HCT116 (cell line): ENCODE measurements around the gene PSMC3. TPM values are rescaled to one million over a fixed set of nuclear protein-coding genes. Genes with fewer than 3 reads are reported as not detected.

Source experiments
- ATAC-seq: fragments of 200-7000 bp; cut with Tn5 transposase; 2 replicates; pipeline ENCODE4 v1.9.1; 2020; ENCODE audit warnings: mild to moderate bottlenecking, moderate library complexity
- BruUV-seq: library from RNA; stranded (reverse); fragments of 400-500 nt; replicated peaks from 2 replicates; lab custom pipeline; 2021; lab: Mats Ljungman, UMichigan
- CTCF ChIA-PET: fragments of 300-600 bp; sonication (Branson Sonifier 250); formaldehyde crosslinking; loops from one replicate; lab custom pipeline; 2021; ENCODE audit warnings: antibody characterized with exemption; lab: Charles Lee
- POLR2A ChIA-PET: fragments of 300-600, 350-600 bp; sonication (Branson Sonifier 250); formaldehyde crosslinking; loops from one replicate; lab custom pipeline; 2021; ENCODE audit warnings: antibody characterized with exemption; lab: Charles Lee
- RAD21 ChIA-PET, 2 experiments: fragments of 300-600 bp; sonication (Branson Sonifier 250); formaldehyde crosslinking; loops; one replicate each; lab custom pipeline; 2023; ENCODE audit warnings: low total read pairs in 2 of 2; ENCODE audit not compliant: uncharacterized antibody in 2 of 2, unreplicated experiment in 2 of 2, low non-redundant PET in 1 of 2; lab: Charles Lee
- DNase-seq: peaks from one replicate; pipeline ENCODE4 v3.0.0-alpha.2; 2010; ENCODE audit warnings: low read depth, low spot score
- H2AFZ ChIP-seq: fragments of 200-600 bp; shearing (Covaris generic), sonication (generic); 2 replicates; pipeline ENCODE4 v1.6.1; 2017; ENCODE audit warnings: low read depth, mixed run types, mixed read lengths, antibody characterized with exemption, low read length; ENCODE audit not compliant: poor library complexity, severe bottlenecking
- H3K27ac ChIP-seq: 2 replicates; pipeline ENCODE4 v1.5.1; 2012; ENCODE audit warnings: low read depth, low read length
- H3K27me3 ChIP-seq: fragments of 200-600 bp; sonication (generic); 2 replicates; pipeline ENCODE4 v1.6.1; 2016; ENCODE audit warnings: mixed run types, low read length, mixed read lengths; ENCODE audit not compliant: insufficient read depth
- H3K36me3 ChIP-seq, 2 experiments: fragments of 200-500 bp in 1 of 2; fragments of 200-600 bp in 1 of 2; sonication (Bioruptor generic) in 1 of 2; sonication (generic) in 1 of 2; 2 replicates each; pipeline versions ENCODE4 v1.5.1 to v1.6.1; 2014 to 2016; ENCODE audit warnings: low read length in 2 of 2, inconsistent platforms in 1 of 2, mixed read lengths in 1 of 2, mixed run types in 1 of 2; ENCODE audit not compliant: insufficient read depth in 2 of 2, control insufficient read depth in 1 of 2
- H3K4me1 ChIP-seq, 2 experiments: fragments of 200-600 bp in 1 of 2; sonication (generic) in 1 of 2; 2 replicates each; pipeline versions ENCODE4 v1.5.1 to v1.6.1; 2012 to 2017; ENCODE audit warnings: low read length in 2 of 2, inconsistent platforms in 1 of 2, mild to moderate bottlenecking in 1 of 2, mixed read lengths in 1 of 2, mixed run types in 1 of 2, moderate library complexity in 1 of 2; ENCODE audit not compliant: insufficient read depth in 2 of 2, control insufficient read depth in 1 of 2
- H3K4me2 ChIP-seq: fragments of 200-600 bp; sonication (generic); 2 replicates; pipeline ENCODE4 v1.6.1; 2017; ENCODE audit warnings: mixed run types, low read length, mixed read lengths
- H3K4me3 ChIP-seq, 2 experiments: fragments of 200-600 bp in 1 of 2; sonication (generic) in 1 of 2; replicated peaks in 1 of 2; 2 replicates each; pipeline ENCODE4 v1.5.1; 2011 to 2016; ENCODE audit warnings: low read length in 2 of 2, control low read depth in 1 of 2, low read depth in 1 of 2, mild to moderate bottlenecking in 1 of 2, mixed read lengths in 1 of 2, mixed run types in 1 of 2
- H3K79me2 ChIP-seq: fragments of 200-600 bp; sonication (generic); 2 replicates; pipeline ENCODE4 v1.6.1; 2017; ENCODE audit warnings: mild to moderate bottlenecking, mixed run types, low read length, moderate library complexity, mixed read lengths; ENCODE audit not compliant: insufficient read depth
- H3K9ac ChIP-seq: fragments of 200-600 bp; sonication (generic); 2 replicates; pipeline ENCODE4 v1.6.1; 2016; ENCODE audit warnings: low read length, mixed read lengths
- H3K9me2 ChIP-seq: fragments of 200-600 bp; sonication (generic), shearing (Covaris generic); 2 replicates; pipeline ENCODE4 v1.6.1; 2017; ENCODE audit warnings: mixed run types, mild to moderate bottlenecking, moderate library complexity; ENCODE audit not compliant: insufficient read depth
- H3K9me3 ChIP-seq, 2 experiments: fragments of 200-500 bp in 1 of 2; fragments of 200-600 bp in 1 of 2; sonication (Bioruptor generic) in 1 of 2; sonication (generic) in 1 of 2; 2 replicates each; pipeline ENCODE4 v1.6.1; 2014 to 2017; ENCODE audit warnings: low read length in 2 of 2, mixed read lengths in 2 of 2, inconsistent platforms in 1 of 2, low read depth in 1 of 2, mild to moderate bottlenecking in 1 of 2, mixed run types in 1 of 2, moderate library complexity in 1 of 2; ENCODE audit not compliant: control insufficient read depth in 1 of 2, insufficient read depth in 1 of 2
- H4K20me1 ChIP-seq: fragments of 200-600 bp; sonication (generic), shearing (Covaris generic); 2 replicates; pipeline ENCODE4 v1.6.1; 2017; ENCODE audit warnings: mixed run types, mild to moderate bottlenecking, moderate library complexity; ENCODE audit not compliant: insufficient read depth
- ATF3 ChIP-seq: IDR thresholded peaks from 2 replicates; pipeline ENCODE4 v1.6.1; 2012
- CBX3 ChIP-seq: IDR thresholded peaks from 2 replicates; pipeline ENCODE4 v1.6.1; 2012; ENCODE audit warnings: low read depth
- ELF1 ChIP-seq: IDR thresholded peaks from 2 replicates; pipeline ENCODE4 v1.6.1; 2012; ENCODE audit warnings: low read depth, borderline replicate concordance
- EZH2 ChIP-seq: fragments of 200-600 bp; sonication (generic); IDR thresholded peaks from 2 replicates; pipeline ENCODE4 v1.6.1; 2017; ENCODE audit warnings: antibody characterized with exemption, mixed run types
- POLR2A ChIP-seq: IDR thresholded peaks from 2 replicates; pipeline ENCODE4 v1.7.0; 2011; ENCODE audit warnings: borderline replicate concordance; ENCODE audit not compliant: insufficient read depth, insufficient read length; ENCODE audit errors: extremely low read depth
- RAD21 ChIP-seq: IDR thresholded peaks from 2 replicates; pipeline ENCODE4 v1.6.1; 2012; ENCODE audit warnings: low read depth, mild to moderate bottlenecking
- TCF7L2 ChIP-seq: IDR thresholded peaks from 2 replicates; pipeline ENCODE4 v1.7.0; 2011; ENCODE audit warnings: borderline replicate concordance, inconsistent platforms; ENCODE audit not compliant: insufficient read depth, insufficient read length; ENCODE audit errors: extremely low read depth
- YY1 ChIP-seq: IDR thresholded peaks from 2 replicates; pipeline ENCODE4 v1.6.1; 2011; ENCODE audit warnings: low read length, low read depth, moderate library complexity, mild to moderate bottlenecking; ENCODE audit not compliant: insufficient replicate concordance; ENCODE audit errors: extremely low read depth
- ZFX ChIP-seq: fragments of 450-650 bp; IDR thresholded peaks from 2 replicates; pipeline ENCODE4 v1.6.1; 2017
- ZNF274 ChIP-seq: fragments of 200-500 bp; sonication (Bioruptor generic); IDR thresholded peaks from 2 replicates; pipeline ENCODE4 v1.6.1; 2014; ENCODE audit warnings: mild to moderate bottlenecking, low read depth, low read length, inconsistent platforms
- intact Hi-C: fragments of 100-400 bp; cut with micrococcal nuclease; formaldehyde crosslinking; loops from 2 replicates; pipeline ENCODE4 v1.10.0; 2022
- total RNA-seq: library from RNA; stranded (reverse); gene quantifications from one replicate; pipeline ENCODE4 v1.2.1, GENCODE V29; 2021; ENCODE audit not compliant: unreplicated experiment
- TF ChIP-seq, protein P1 (sequence below): IDR thresholded peaks from 2 replicates; pipeline ENCODE4 v1.6.1; 2012; ENCODE audit warnings: low read depth
- TF ChIP-seq, protein P2 (sequence below): IDR thresholded peaks from 2 replicates; pipeline ENCODE4 v1.6.1; 2012

Gene PSMC3
- total RNA-seq, 1 experiment from 2014 or later, result 155 TPM

- no peaks in the 10 kb centered on the region for H3K9me2 ChIP-seq
- CTCF ChIA-PET, result interaction anchor here (0.8 to 1.7 kb wide), 2 partner anchors 16 to 36 kb away, joined by 4 to 12 read pairs; partner anchors contain the start of gene PSMC3
- BruUV-seq, result no TSS peak
- peaks cover 7% of the 10 kb centered on the region; the same call in 1 of the 2 replicates for H3K79me2 ChIP-seq
- no peak for ATAC-seq
- intact Hi-C loops, result no loop called here
- no peaks in the 10 kb centered on the region for H4K20me1 ChIP-seq
- no peak for TF ChIP-seq POLR2A
- TF ChIP-seq CBX3, result no peak
- TF ChIP-seq ELF1, result no peak
- TF ChIP-seq RAD21, result no peak
- TF ChIP-seq, protein P1, sequence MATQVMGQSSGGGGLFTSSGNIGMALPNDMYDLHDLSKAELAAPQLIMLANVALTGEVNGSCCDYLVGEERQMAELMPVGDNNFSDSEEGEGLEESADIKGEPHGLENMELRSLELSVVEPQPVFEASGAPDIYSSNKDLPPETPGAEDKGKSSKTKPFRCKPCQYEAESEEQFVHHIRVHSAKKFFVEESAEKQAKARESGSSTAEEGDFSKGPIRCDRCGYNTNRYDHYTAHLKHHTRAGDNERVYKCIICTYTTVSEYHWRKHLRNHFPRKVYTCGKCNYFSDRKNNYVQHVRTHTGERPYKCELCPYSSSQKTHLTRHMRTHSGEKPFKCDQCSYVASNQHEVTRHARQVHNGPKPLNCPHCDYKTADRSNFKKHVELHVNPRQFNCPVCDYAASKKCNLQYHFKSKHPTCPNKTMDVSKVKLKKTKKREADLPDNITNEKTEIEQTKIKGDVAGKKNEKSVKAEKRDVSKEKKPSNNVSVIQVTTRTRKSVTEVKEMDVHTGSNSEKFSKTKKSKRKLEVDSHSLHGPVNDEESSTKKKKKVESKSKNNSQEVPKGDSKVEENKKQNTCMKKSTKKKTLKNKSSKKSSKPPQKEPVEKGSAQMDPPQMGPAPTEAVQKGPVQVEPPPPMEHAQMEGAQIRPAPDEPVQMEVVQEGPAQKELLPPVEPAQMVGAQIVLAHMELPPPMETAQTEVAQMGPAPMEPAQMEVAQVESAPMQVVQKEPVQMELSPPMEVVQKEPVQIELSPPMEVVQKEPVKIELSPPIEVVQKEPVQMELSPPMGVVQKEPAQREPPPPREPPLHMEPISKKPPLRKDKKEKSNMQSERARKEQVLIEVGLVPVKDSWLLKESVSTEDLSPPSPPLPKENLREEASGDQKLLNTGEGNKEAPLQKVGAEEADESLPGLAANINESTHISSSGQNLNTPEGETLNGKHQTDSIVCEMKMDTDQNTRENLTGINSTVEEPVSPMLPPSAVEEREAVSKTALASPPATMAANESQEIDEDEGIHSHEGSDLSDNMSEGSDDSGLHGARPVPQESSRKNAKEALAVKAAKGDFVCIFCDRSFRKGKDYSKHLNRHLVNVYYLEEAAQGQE, result no peak
- TF ChIP-seq ZFX, result no peak
- no peak for TF ChIP-seq TCF7L2
- TF ChIP-seq ZNF274, result no peak
- no peak for TF ChIP-seq EZH2
- TF ChIP-seq, protein P2, sequence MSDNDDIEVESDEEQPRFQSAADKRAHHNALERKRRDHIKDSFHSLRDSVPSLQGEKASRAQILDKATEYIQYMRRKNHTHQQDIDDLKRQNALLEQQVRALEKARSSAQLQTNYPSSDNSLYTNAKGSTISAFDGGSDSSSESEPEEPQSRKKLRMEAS, result no peak
- no peak for TF ChIP-seq YY1
- no peak for TF ChIP-seq ATF3
- TF ChIP-seq, all 23 proteins: peak for 0
- H3K4me2 ChIP-seq, result no peak overlapping the region
- ChIA-PET RAD21 (no interaction called here), POLR2A (no interaction called here)
- H3K27me3 ChIP-seq, result no peaks in the 10 kb centered on the region
- H3K9ac ChIP-seq, result no peak overlapping the region
- H3K27ac ChIP-seq, result no peak overlapping the region
- H2AFZ ChIP-seq, result no peak overlapping the region
- H3K4me3 ChIP-seq, result no peak overlapping the region
- H3K9me3 ChIP-seq, result no peaks in the 10 kb centered on the region
- peaks cover 0 to 4% of the 10 kb centered on the region in 2 experiments; a peak in 2 of 4 replicates for H3K36me3 ChIP-seq
- H3K4me1 ChIP-seq, result peaks cover 32 to 41% of the 10 kb centered on the region in 2 experiments
- no peak for DNase-seq
These were observed 15.6 kb downstream of the PSMC3 start for GRCh38 chr11:47410370-47411264.
